Activated gamma-delta T cell treated with anti-CD3 and anti-CD28 coated beads, Interleukin-2, amount 50 U/mL, for 16 hours (primary cell): ENCODE measurements around the gene ELK3.

Source experiments
- DNase-seq: peaks from one replicate; pipeline ENCODE4 v3.0.0-alpha.2; 2020; ENCODE audit warnings: low read depth

Gene ELK3

DNA sequence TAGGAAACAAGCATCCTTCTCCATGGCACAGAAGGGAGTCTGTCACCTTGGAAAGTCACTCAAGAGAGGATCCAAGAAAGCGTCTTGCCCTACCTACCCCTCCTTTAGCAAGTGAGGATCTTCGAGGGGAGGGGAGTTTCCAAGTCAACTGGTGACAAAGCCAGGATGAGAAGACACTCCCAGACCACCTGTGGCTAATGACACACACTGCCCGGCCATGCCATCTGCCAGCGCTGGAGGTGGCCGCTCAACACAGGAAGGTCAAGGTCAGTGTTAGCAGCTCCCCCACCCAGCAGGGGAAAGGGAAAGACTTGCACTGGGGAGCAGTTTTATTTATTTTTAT, 41.3 kb downstream of the ELK3 start:
- no peak for DNase-seq

- no peak for DNase-seq
Measured at GRCh38 chr12:96236221-96236822, 42.1 kb downstream of the ELK3 start.

- no peak for DNase-seq
Measured at GRCh38 chr12:96237035-96237434, 42.9 kb downstream of the ELK3 start.

- DNase-seq = peak; percentile 47
Measured at GRCh38 chr12:96237465-96238077, 43.4 kb downstream of the ELK3 start.

GRCh38 chr12:96238336-96239047, 44.3 kb downstream of the ELK3 start:
- no peak for DNase-seq

DNA sequence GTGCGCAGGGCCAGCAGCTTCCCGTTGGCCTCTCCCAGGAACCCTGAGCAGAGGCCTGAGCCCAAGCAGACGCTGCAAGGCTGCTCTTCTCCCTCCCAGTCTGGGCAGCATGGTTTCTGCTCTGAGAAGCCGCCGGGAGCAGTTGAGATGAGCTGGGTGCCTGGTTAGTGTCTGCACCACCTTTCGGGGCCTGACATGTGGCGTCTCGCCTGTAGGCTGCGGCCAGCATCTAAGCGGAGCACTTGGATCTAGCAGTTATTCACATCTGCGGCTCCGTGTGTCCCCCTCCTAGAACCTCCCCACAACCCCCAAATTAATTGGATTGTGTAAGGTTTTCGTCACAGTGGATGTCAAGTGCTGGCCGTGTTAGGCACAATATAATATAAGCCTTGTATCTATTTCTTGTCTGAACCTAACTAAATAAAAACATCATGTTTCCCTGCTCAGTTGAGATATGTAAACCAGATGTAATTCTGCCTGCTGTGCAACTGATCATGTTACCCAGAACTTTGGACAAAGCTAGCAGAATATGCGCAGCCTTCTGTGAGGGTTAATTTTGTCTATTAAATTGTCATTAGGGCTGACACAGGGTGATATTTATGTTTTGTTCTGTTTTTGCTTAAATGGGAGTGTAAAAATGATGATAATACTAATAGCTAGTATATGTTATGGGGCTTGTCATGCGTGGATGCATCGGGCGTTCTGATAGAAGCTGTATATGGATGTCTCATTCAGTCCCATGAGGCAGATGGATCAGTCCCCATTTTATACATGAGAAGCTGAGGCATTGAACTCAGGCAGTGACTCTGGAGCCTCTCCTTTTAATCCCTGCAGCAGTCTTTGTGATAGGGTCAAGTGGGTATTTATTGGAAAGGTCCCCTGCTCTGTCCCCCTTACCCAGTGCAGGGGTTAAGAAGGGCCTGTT, 45.8 kb downstream of the ELK3 start:
- DNase-seq = no peak

- no peak for DNase-seq
Measured at GRCh38 chr12:96240656-96241055, 46.5 kb downstream of the ELK3 start.

DNA sequence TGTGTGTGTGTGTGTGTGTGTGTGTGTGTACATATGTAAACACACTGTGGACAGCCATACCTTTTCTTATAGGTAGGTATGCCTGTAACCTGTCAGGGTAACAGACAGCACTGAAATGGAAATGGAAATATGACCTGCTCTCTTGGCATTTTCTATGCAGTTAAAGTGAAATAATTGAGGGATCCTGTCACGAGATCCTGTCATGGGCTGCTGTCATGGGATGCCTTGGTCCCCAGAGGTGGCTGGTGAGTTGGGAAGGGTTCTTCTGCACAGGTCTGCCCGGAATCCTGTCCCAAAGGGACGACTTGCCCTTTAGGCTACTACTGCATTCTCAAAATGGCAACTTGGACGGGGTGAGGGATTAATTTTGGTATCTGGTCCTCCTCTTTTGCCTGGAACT, 47.3 kb downstream of the ELK3 start:
- DNase-seq = no peak

DNA sequence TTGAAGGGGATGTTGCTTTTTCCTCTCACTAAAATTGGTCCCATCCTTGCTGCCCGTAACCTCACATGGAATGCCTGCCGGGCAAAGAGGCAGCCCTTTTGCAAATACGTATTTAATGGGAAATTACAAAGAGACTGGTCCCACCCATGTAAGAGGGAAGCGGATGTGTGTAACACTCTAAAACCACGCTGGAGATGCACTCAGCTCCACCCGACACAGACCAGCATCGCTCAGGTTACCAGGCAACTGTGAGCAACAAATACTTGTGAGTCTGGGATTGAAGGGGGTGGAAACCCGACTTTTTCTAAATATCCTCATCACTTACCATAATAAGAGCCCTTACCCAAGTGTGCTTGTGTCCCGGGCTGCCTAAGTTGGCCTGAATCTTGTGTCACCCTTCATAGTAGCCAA, 47.7 kb downstream of the ELK3 start:
- DNase-seq = peak; percentile 48

- DNase-seq = no peak
Measured at GRCh38 chr12:96242597-96242996, 48.4 kb downstream of the ELK3 start.

DNA sequence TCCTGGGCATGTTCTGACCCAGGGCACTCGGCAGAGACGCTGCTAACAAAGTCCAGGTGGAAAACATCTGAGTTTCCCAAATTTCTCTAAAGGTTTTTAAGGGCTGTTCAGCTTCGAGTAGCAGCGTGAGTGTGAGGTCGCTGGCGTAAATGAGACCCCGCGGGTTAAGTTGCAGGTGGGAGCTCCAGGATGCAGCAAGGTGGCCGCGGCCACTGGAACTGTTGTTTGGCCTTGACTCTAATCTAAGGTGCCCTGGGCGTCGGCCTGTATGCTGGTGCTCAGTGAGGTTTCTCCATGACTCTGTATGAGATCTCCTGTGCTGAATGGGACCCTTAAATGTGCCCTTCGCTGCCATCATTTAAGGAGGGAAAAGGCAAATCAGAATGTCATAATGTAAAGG, 50.7 kb downstream of the ELK3 start:
- no peak for DNase-seq

- no peak for DNase-seq
Measured at GRCh38 chr12:96246926-96247505, 52.8 kb downstream of the ELK3 start.

DNA sequence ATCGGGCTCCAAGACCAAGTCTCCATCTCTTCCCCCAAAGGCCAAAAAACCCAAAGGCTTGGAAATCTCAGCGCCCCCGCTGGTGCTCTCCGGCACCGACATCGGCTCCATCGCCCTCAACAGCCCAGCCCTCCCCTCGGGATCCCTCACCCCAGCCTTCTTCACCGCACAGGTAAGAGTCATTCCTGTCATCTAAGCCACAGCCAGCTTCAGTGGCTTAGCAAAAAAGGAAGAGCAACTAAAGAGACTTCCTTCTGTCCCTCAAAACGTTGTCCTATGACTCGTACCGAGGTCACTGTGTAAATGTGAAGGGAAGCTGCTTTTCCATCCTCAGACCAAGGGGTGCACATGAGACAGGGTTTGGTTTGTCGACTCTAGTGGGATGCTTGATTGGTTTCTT, 53.4 kb downstream of the ELK3 start:
- no peak for DNase-seq

- DNase-seq = no peak
Measured at GRCh38 chr12:96248136-96248931, 54.2 kb downstream of the ELK3 start.

- no peak for DNase-seq
Measured at GRCh38 chr12:96249196-96250118, 55.3 kb downstream of the ELK3 start.

DNA sequence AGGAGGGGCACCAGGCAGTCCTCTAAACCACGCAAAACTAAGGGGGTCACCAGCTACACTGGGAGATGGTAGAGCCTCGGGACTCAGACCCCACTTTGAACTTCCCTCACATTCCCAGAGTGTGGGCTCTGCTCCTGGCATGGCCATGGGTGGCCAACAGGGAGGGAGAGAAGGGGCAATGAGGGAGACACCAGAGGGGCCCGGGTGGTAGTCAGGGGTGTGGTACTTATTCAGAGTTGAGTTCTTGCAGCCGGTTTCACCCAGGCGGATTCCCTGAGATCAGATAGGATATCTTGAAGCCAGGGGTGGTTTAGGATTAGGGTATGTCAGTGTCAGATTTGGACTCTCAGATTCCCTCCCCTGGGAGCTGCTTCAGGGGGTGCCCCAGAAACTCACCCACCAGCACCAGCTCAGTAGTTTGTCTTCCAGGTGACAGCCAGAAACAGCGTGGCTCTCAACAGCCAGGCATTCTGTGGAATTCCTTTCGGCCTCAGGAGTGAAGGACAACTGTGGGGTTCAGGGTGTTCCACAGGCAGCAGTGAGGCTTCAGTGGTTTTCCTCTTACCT, 56.0 kb downstream of the ELK3 start:
- no peak for DNase-seq

- no peak for DNase-seq
Measured at GRCh38 chr12:96255077-96255476, 60.9 kb downstream of the ELK3 start.

DNA sequence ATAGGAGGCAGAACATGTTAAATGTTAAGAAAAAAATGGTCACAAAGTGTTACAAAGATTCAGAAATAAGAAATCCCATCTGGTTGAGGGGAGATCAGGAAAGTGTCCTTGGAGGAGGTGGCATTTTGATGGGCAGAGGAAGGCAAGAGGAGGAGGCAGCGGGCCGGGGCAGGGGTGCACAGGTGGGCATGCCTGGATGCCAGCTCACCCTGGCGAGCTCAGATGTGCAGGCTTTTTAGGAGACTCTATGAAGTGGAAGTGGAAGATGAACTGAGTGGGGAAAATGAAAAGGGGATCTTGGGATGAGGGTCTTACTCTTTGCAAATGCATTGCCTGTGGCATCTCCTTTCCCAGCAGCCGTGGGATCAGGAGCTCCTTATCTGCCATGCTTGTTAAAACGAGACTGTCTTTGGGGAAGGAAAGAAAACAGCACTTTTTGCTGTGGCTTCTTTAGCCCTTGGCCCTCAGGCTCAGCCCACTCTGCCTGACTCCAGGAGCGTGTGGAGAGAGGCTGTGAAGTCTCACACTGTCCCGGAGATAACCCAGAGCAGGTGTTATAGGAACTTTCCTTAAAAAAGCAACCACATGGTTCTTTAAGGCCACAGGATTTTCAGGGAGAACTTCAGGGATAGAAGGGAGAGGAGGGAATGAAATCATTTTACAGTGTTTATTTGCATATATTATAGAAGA, 62.6 kb downstream of the ELK3 start:
- DNase-seq = no peak

DNA sequence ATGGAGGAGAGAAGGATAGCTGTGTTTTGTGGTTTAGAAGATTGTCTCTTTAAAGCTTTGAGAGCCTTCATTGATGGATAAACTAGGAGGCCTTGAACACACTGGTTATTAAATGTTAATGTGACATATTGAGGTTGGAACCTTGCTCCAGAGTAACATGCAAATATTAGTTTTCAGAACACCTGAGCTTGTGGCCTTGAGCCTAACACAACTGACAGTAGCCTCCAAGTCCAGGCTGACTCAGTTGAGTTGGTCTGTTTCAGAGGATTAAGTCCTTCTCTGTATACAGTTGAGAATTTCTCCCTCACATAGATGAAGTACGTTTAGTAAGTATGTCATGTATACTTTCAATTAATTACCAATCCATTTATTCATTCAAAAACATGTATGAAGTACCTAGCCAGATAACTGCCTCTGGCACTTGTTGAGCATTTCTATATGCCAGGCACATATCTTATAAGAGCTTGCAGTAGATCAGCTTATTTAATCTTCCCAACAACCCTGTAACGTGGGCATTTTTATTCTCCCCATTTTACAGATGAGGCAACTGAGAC, 63.5 kb downstream of the ELK3 start:
- no peak for DNase-seq
